ENCODE measurements around the gene RAMP3.
"Not testable (repeated sequence)": the region's sequence is repeated elsewhere in the genome, so short reads cannot be mapped to it uniquely, and the experiment has no call there.

Gene RAMP3

DNA sequence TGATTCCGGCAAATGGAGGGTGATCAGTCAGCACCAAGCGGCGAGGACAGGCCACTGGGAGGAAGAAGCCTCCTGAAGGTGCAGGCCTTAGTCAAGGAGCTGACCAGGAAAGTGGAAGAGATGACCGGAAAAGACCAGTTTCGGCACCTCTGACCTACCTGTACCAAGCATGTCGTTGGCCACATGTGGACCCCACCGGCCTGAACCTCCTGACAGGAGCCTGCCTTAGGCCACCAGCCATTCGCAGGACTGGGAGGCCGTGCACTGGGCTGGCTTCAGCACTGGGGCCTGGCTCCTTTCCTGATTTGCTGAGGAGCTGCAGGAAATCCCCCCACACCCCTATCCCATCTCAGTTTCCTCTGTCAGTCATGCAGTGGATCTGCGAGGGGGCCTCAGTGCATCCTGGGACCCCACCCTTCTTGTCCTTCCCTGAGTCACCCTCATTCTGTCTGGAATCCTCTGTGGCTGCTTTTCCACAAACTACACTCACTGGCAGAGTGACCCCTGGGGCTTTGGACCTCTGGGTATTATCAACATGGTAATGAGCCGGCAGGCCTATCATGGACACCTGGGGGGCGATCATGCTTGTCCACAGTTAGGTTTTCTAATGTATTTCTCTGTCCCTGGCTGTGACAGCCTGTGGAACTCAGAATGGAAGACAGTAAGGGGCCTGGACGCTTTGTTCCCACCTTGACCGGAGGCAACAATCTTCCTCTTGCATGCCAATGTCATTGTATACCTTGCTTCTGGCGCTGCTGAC lies 33.0 kb downstream of the RAMP3 start:
- DNase-seq (ENCODE audit: low spot score), result no peak
- FAIRE-seq, result no peak

DNA sequence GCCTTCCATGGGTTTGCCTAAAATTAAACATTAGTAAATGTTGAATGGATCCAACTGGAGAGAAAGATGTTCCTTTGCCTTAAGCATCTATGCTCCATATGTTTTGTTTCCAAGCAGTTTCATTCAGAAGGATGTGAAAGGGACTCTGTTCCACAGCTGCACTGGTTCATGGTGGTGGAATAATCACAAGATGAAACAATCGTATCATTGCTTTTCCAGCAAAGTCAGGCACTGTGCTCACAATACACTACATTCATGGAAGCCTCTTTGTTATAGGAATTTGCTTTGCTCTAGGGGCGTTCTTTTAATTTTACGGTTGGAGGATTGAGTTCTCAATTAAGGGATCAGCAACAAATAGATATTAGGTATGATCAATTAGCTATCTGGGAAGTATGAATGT lies 33.8 kb downstream of the RAMP3 start:
- FAIRE-seq, result peak; percentile 13
- DNase-seq (ENCODE audit: low spot score), result no peak

DNA sequence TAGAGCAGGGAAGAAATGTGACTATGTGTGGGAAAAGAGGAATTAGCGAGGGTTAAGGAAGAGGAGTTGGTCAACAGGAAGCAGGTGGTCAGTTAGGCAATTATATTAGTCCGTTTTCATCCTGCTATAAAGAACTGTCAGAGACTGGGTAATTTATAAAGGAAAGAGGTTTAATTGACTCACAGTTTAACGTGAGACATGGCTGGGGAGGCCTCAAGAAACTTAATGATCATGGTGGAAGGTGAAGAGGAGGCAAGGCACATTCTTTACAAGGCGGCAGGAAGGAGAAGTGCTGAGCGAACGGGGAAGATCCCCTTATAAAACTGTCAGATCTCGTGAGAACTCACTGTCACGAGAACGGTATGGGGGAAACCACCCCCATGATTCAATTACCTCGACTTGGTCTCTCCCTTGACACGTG lies 35.0 kb downstream of the RAMP3 start:
- DNase-seq (ENCODE audit: low spot score) (no peak), FAIRE-seq (no peak)

DNA sequence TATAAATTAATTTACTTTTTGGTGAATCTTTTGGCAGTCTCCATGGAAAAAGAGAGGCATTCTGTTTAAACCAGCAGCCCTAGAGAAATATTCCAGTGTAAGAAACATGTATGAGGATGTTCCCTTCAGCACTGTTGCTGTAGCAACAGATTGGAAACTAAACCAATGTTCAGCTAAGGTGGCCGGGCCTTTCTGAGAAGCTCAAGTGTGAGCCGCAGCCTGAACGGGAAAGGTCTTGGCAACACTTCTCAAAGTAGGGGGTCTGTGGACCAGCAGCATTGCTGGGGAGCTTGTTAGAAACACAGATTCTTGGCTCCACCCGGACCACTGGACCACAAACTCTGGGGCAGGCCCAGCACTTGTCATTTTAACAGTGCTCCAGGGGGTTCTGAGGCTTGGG lies 36.2 kb downstream of the RAMP3 start:
- FAIRE-seq, result no peak
- no peak for DNase-seq (ENCODE audit: low spot score)

DNA sequence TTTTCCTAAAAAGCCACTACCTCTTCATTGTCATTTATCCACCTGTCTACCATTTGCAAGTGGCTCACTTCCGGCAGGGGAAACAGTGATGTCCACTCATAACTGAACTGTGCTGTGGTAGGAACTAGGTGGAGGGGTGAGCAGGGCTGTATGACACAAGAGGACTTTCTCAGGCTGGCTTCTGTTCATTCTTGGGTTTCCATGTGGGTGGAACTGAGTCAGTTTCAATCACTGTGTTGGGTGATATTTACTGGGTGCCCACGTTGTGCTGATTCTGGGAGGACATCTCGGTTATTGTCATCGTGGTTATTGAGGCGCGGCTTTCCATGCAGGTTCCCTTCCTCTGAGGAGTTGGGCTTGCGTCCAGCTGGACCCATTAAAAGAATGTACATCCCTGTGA lies 38.8 kb downstream of the RAMP3 start:
- FAIRE-seq, result no peak
- DNase-seq (ENCODE audit: low spot score), result no peak

DNA sequence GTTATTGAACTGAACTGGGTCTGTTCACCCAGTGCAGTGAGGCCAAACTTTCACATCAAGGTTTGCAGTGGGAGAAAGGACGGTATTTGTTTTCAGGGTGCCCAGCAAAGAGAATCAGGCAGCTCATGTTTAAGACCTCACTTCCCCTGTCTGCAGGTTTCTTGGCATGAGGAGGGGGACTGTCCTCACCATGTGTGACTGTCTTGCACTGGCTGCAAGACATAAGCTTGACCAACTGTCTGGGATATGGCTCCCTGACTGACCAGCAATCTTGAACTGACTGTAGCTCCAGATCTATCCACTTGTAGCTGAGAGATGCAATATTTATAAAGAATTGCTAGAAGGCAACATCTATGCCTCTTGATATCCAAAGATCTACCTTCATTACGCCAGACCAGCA lies 39.9 kb downstream of the RAMP3 start:
- FAIRE-seq, result no peak

DNA sequence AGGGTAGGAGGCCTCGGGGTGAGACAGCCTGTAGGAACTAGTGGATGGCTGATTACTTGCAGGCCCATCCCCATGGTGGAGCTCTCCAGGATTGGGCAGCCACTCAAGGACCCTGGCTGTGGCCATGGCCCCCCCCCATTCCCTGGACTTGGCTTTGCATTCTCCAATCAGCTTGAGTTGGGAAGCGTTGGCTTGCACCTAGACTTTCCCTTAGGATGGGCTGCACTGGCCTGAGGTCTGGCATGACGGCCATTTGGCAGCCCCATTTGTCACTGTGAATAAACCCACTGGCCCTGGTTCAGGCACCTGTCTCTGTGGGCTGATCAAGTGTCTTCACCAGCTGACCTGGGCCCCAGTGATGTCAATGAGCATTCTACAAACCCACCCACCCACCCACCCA lies 41.4 kb downstream of the RAMP3 start:
- no peak for FAIRE-seq
- no peak for DNase-seq (ENCODE audit: low spot score)

More for the DNA sequence above, 39.9 kb downstream of the RAMP3 start:
- no peak for DNase-seq (ENCODE audit: low spot score)

DNA sequence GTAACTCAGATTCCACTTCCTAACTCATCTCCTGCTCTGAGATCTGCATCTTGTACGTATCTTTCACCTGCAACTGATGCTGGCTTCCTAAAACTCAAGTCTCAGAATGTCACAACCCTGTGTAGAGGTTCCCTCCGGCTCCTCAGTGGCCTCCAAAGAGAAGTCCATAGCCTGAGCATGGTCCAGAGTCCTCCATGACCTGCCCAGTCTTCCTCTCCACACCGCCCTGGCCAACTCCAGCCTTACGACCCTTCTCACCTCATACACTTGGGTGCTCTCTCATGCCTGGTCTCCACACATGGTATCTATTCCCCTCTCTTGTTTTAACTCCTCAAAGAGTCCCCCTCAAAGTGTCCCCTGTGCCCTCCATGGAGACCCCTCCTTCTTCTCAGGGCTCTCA lies 41.9 kb downstream of the RAMP3 start:
- FAIRE-seq, result no peak

DNA sequence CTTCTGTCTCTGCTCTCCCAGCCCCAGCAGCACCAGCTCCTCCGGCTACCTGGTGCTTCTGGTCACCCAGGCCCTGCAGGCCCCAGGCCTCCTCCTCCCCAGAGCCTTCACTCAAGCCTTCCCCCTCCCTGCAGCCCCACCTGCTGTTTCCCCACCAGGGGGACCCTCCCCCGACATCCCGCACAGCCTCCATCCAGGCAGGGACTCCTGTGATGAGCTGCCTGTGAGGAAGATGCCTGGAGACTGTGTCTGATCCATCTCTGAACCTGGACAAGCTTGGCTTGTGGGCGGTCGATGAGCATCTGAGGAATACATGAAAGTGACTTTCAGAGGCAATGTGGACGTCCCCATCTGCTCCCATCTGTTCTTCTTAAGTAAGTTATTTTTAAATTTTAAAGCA lies 45.0 kb downstream of the RAMP3 start:
- FAIRE-seq (no peak), DNase-seq (ENCODE audit: low spot score) (no peak)

More for the DNA sequence above, 41.9 kb downstream of the RAMP3 start:
- DNase-seq (ENCODE audit: low spot score), result no peak

DNA sequence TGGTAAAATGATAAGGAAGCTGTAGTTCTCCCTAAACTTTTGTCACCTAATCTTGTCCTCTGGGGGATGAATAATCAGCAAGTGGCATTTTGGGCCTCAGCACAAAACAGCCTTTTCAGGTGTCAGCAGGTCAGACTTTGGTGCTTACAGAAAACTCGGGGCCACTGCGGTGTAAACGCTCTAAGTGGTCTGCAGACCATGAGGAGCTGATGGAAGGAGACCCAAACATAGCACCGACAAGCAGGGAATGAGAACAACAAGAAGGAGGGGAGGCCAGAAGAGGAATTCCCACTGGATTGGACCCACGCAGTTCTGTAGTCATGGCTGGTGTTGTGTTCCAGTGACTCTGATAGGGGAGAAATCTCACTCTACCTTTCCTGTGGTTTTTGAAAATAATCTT lies 45.4 kb downstream of the RAMP3 start:
- DNase-seq (ENCODE audit: low spot score) (no peak), FAIRE-seq (peak; percentile 37)

DNA sequence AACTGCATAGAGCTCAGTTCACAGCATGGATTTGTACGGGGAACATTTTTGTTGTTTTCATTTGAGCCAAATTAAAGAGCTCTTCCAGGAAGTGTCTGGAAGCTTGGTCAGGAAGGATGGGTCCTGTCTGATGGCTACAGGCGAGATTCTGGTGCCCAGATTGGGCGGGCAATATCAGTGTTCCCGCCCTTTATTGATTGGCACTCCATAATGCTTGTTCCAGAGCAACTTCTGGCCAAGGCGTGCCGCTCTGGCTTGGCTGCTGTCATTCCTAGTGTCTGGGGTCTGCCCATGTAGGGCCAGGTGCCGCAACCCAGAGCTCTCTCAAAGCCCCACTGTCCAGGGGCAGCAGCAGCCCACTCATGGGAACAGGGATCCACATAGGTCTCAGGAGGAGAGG lies 45.9 kb downstream of the RAMP3 start:
- FAIRE-seq (no peak), DNase-seq (ENCODE audit: low spot score) (no peak)

DNA sequence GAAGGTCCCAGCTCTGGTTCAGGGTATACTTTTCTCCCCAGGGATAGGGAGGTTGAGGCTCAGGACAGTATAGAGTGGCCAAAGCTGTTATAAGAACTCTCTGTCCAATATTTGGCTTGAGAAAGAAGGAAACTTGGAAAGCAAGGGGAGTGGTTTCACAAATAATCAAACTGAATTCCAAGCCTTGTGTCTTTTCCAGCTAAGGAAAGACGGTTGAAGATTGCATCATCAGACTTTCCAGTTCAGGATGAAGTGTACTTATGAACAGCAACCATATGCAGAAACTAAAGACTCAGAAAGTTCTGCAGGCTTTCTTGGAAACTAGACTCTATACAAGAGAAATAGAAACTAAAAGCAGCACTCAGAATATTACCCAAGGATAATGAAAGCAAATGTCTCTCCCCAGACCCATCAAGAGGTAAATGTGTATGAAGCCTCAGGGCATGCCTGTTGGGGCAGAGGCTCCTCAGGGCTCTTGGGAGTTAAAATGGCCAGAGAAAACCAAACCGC lies 46.4 kb downstream of the RAMP3 start:
- no peak for DNase-seq (ENCODE audit: low spot score)
- FAIRE-seq, result no peak

DNA sequence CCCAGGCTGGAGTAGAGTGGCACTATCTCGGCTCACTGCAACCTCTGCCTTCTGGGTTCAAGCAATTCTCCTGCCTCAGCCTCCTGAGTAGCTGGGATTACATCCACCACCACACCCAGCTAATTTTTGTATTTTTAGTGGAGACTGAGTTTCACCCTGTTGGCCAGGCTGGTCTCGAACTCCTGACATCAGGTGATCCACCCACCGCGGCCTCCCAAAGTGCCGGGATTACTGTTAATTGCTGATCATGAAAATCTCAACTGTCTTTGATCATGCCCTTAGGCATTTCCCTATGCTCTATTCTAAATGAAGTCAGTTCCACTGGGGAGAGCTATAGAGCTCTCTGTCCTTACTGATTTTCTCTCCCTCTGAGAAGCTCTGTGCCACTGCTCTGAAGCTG lies 48.7 kb downstream of the RAMP3 start:
- not testable (repeated sequence) for DNase-seq (ENCODE audit: low spot score); FAIRE-seq

DNA sequence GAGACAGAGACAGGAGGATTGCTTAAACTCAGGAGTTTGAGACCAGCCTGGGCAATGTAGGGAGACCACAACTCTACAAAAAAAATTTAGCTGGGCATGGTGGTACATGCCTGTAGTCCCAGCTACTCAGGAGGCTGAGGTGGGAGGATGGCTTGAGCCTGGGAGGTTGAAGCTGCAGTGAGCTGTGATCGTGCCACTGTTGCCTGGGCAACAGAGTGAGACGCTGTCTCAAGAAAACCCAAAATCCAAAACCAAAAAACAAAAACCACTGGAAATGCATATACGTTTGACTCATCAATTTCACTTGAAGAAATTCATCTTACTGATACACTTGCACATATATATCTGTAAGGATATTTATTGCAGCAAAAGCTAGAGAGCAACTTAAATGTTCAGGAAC lies 52.3 kb downstream of the RAMP3 start:
- peak; percentile 42 for FAIRE-seq
- DNase-seq (ENCODE audit: low spot score), result not testable (repeated sequence)

DNA sequence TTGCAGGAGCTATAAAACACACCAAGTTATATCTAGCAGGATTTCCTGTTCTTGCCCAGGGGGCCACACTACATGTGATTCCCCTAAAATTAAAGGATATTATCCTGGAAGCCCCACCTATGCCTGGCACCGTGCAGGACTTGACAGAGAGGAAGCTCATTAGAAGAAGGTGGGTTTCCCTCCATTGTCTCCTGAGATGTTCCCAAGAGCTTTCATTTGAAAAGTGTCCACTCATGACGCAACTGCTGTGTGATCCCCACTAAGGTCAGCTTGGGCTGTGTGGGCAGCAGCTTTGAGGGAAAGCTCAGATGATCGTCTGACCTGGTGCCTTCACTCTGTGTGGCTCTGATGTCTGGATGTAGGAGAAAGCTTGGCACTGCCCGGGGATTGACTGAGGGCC lies 53.5 kb downstream of the RAMP3 start:
- DNase-seq (ENCODE audit: low spot score) (no peak), FAIRE-seq (no peak)

DNA sequence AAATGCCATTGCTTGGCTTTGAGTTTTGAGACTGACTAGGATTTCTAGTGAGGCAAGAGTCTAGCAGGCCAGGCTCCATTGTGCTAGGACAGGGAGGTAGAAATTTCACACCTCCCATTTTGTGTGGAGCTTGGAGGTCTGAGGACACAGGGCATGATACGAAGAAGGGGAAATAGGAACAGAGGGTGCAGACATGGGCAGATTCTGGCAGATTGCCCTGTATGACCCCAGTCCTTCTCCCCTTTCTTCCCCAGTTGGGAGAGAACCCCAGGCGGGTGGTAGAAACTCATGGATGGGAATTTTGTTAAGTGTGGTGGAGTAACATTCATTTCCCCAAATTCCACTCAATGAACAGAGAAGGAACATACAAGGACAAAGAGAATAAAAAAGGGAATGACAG lies 54.4 kb downstream of the RAMP3 start:
- DNase-seq (ENCODE audit: low spot score) (no peak), FAIRE-seq (no peak)

DNA sequence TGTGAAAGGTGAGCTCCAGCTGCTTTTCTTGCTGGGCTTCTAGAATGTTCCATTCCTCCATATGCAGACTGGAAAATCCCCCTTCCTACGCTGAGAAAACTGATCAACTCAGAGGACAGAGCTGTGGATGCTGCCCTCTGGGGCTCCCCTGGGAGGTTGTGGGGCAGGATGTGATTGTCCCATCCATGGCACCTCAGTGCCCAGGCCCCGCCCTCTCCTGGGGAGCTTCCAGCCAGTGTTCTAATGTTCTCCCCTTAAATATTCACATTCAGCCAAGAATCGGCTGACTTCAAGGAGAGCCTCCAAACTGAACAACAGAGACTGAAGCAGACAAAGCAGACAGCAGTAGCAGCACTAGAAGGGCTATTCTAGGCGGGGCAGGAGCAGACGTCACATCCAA lies 55.0 kb downstream of the RAMP3 start:
- FAIRE-seq (no peak), DNase-seq (ENCODE audit: low spot score) (no peak)

DNA sequence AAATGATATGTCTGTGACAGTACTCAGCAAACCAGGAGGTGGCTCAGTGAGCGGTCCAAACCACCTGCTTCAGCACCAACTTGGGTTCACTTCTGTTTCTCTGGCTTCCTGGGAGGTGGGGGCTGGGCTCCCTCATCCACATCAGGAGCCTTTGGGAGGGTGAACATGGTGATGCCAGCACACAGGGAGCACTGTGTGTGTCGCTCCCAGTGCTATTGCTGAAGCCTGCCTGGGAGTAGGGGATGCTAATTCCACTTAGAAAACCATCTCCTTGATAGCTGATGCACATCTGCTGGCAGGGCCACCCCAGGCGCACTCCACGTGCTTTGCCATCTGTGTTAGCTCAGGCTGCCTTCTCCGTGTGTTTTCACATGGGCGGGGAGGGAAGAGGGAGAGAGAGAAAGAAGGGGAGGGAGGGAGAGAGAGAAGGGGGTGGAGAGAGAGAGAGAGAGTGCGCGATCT lies 58.0 kb downstream of the RAMP3 start:
- DNase-seq (ENCODE audit: low spot score) (no peak), FAIRE-seq (no peak)

DNA sequence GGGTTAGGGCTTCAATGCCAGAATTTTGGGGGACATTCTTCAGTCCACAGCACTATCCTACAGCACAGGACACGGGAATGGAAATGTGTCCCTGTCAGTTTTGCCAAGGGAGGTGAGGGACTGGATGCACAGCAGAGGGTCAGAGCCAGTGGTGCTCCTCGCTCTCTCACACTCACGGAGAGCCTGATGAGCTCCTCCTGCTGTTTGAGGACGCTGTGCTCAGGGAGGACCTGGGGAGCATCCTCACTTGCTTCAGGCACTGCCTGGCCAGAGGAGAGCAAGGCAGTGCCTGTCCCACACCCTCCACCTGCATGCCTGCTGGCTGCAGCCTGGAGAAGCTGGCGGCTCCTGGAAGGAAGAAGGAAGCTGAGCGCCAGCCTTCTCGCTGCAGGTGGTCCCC lies 58.6 kb downstream of the RAMP3 start:
- FAIRE-seq (peak; percentile 91), DNase-seq (ENCODE audit: low spot score) (no peak)

DNA sequence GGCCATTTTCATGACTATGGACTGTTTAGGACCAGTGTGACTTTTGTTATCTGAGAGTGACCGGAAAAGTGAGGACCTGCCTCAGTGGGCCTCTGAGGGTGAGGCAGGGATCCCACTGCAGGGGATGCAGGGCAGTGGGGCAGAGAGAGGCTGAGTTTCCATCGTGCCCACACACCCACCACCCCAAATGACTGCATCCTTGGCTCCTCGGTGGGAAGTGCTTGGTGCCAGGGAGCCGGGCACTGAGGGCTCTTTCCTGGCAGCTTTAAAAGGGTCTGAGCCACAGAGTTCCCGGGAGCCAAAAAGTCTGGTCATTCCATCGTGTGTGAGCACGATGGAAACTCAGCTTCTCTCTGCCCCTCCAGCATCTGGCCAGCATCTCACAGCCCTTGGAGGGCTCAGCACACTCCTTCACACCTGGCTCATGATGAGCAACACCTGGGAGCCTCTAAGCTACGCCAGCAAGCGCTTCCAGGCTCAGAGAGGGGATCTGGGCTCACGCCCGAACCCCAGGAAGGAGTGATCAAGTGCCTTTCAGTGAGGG lies 59.1 kb downstream of the RAMP3 start:
- DNase-seq (ENCODE audit: low spot score), result no peak
- FAIRE-seq, result no peak

DNA sequence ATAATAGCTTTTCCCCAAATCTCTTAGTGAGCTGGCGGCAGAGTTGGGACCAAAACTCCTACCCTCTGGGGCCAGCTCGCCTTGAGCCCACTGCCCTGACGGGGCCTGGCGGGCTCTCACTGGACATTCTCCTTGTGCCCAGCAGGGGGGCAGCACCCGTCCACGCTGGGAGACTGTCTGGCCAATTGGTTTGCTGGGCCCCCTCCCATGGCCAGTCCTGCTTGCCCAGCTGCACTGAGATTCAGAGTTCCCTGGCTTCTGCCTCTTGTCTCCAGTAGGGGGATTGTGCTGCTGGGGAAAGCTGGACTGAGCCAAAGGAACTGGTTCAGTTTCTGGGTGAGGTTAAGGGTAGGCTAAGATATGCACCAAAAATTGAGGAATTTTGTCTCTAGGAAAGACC lies 59.8 kb downstream of the RAMP3 start:
- no peak for FAIRE-seq
- DNase-seq (ENCODE audit: low spot score), result peak; percentile 50

DNA sequence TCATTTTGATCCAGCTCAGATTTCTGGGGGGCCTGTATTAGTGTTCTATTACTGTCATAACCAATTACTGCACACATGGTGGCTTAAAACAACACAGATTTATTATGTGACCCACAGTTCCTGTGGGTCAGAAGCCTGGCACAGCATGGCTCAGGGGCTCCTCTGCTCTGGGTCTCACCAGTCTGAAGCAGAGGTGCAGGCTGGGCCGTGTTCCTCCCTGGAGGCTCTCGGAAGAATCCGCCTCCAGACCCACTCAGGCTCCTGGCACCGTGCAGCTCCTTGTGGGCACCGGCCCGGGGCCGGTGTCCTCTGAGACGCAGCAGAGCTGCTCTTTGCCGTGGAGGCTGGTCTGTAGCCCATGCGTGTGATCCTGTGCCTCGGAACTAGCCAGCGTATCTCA lies 61.5 kb downstream of the RAMP3 start:
- FAIRE-seq (no peak), DNase-seq (ENCODE audit: low spot score) (no peak)

DNA sequence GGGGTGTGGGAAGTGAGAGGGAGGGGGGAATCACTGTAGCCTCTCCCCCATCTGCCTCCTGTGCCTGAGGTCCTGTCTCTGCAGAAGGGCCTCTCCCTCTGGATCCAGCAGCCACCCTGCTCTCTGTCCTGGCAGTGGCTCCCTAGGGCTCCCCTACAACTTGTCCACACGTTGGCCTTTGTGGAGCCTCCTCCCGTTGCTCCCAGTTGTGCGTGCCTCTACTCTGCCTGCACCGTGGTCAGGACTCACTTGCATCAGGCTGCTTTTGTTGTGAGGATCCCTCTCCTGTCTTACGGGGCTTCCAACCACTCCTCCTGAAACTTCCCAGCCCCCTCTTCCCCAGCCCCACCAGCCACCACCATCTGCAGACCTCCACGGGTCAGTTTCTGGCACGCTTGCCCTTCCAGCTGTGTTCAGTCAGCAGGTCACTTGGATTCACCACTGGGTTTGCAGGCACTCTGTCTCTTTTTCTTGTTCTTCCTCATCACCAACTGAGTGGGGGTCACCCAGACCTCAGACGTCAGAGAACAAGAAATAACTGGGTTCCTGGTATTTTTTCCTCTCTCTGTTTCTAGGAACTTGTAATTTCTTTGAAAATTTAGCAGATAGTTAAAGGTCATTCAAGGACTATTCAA lies 62.3 kb downstream of the RAMP3 start:
- DNase-seq (ENCODE audit: low spot score), result no peak
- FAIRE-seq, result no peak
